Endothelial cell of umbilical vein (primary cell): ENCODE data around the gene PTPN12. TPM values are rescaled to one million over a fixed set of nuclear protein-coding genes. Genes with fewer than 3 reads are reported as not detected.
A peak's percentile ranks its signal among the peaks of the same experiment; 100 is the strongest.
"Not testable (repeated sequence)": the region's sequence is repeated elsewhere in the genome, so short reads cannot be mapped to it uniquely, and the experiment has no call there.

Experiments
- BruUV-seq: library from RNA; stranded (reverse); fragments of 400-500 nt; replicated peaks from 2 replicates; lab custom pipeline; 2021; lab: Mats Ljungman, UMichigan
- CTCF ChIA-PET: fragments of 300-600, 350-600 bp; sonication (Branson Sonifier 250); formaldehyde crosslinking; loops from one replicate; lab custom pipeline; 2021; ENCODE audit warnings: antibody characterized with exemption, inconsistent platforms; lab: Charles Lee
- POLR2A ChIA-PET: fragments of 300-600, 350-600 bp; sonication (Branson Sonifier 250); formaldehyde crosslinking; loops from one replicate; lab custom pipeline; 2021; ENCODE audit warnings: antibody characterized with exemption, inconsistent platforms; lab: Charles Lee
- DNase-seq: peaks from one replicate; pipeline ENCODE4 v3.0.0-alpha.2; 2011; ENCODE audit warnings: low read depth, low spot score
- FAIRE-seq: peaks from 2 replicates; lab custom pipeline; 2011; peaks lifted over from hg19 to GRCh38; lab: Jason Lieb, UNC
- H2AFZ ChIP-seq: 2 replicates; pipeline ENCODE4 v1.6.0; 2012; ENCODE audit warnings: low read depth, low read length, control low read depth, inconsistent platforms
- H3K27ac ChIP-seq: 2 replicates; pipeline ENCODE4 v1.5.1; 2011; ENCODE audit warnings: low read depth, mild to moderate bottlenecking, control low read depth, low read length, moderate library complexity; ENCODE audit not compliant: insufficient read depth
- H3K27me3 ChIP-seq, 2 experiments: 2 replicates each; pipeline versions ENCODE4 v1.6.0 to v1.6.1; 2011; ENCODE audit warnings: low read length in 2 of 2, mixed read lengths in 1 of 2; ENCODE audit not compliant: control insufficient read depth in 2 of 2, insufficient read depth in 2 of 2
- H3K36me3 ChIP-seq, 2 experiments: 2 replicates in 1 of 2; 3 replicates in 1 of 2; pipeline ENCODE4 v1.5.1; 2011; ENCODE audit warnings: low read length in 2 of 2, mild to moderate bottlenecking in 1 of 2, moderate library complexity in 1 of 2; ENCODE audit not compliant: control insufficient read depth in 2 of 2, insufficient read depth in 2 of 2; ENCODE audit errors: extremely low read depth in 1 of 2
- H3K4me1 ChIP-seq: 3 replicates; pipeline ENCODE4 v1.5.1; 2011; ENCODE audit warnings: mild to moderate bottlenecking, low read length; ENCODE audit not compliant: control insufficient read depth, insufficient read depth; ENCODE audit errors: extremely low read depth
- H3K4me2 ChIP-seq: 2 replicates; pipeline ENCODE4 v1.6.1; 2011; ENCODE audit warnings: low read length, control low read depth, mixed read lengths; ENCODE audit not compliant: insufficient read depth
- H3K4me3 ChIP-seq, 3 experiments: fragments of 200-600 bp in 1 of 3; sonication (generic), shearing (Covaris generic) in 1 of 3; replicated peaks in 1 of 3; 2 replicates each; pipeline ENCODE4 v1.5.1; 2011 to 2016; ENCODE audit warnings: control low read depth in 3 of 3, low read length in 3 of 3, mild to moderate bottlenecking in 2 of 3, inconsistent platforms in 1 of 3, low read depth in 1 of 3, moderate library complexity in 1 of 3; ENCODE audit not compliant: insufficient read depth in 1 of 3
- H3K79me2 ChIP-seq: 2 replicates; pipeline ENCODE4 v1.6.0; 2012; ENCODE audit warnings: low read length, inconsistent platforms; ENCODE audit not compliant: control insufficient read depth, insufficient read depth
- H3K9ac ChIP-seq: replicated peaks from 2 replicates; pipeline ENCODE3; 2011; ENCODE audit warnings: low read length, control low read depth; ENCODE audit not compliant: insufficient read depth; ENCODE audit errors: extremely low read depth
- H3K9me1 ChIP-seq: replicated peaks from 3 replicates; pipeline ENCODE4 v1.6.0; 2011; ENCODE audit warnings: mild to moderate bottlenecking, low read length; ENCODE audit not compliant: control insufficient read depth, insufficient read depth; ENCODE audit errors: extremely low read depth
- H3K9me3 ChIP-seq: replicated peaks from 2 replicates; pipeline ENCODE4 v1.5.1; 2012; ENCODE audit warnings: low read length, inconsistent platforms; ENCODE audit not compliant: control insufficient read depth, insufficient read depth
- H4K20me1 ChIP-seq: replicated peaks from 2 replicates; pipeline ENCODE3; 2011; ENCODE audit warnings: mild to moderate bottlenecking, low read length; ENCODE audit not compliant: control insufficient read depth, insufficient read depth; ENCODE audit errors: extremely low read depth
- GATA2 ChIP-seq: IDR thresholded peaks from 2 replicates; pipeline ENCODE4 v1.7.0; 2011; ENCODE audit warnings: low read depth, mild to moderate bottlenecking, moderate library complexity, mixed read lengths, low read length; ENCODE audit not compliant: insufficient read length, insufficient read depth
- MYC ChIP-seq: IDR thresholded peaks from one replicate; pipeline ENCODE4 v1.6.1; 2011; ENCODE audit warnings: mild to moderate bottlenecking, low read depth, low read length
- POLR2A ChIP-seq: IDR thresholded peaks from 2 replicates; pipeline ENCODE4 v1.6.1; 2012; ENCODE audit warnings: low read depth, mild to moderate bottlenecking, control low read depth, low read length
- POLR2AphosphoS5 ChIP-seq: IDR thresholded peaks from 2 replicates; pipeline ENCODE4 v1.6.1; 2012; ENCODE audit warnings: low read depth, mild to moderate bottlenecking, control low read depth, low read length, moderate library complexity; ENCODE audit not compliant: insufficient read depth
- dilution Hi-C: fragments of 300-500 bp; cut with MboI; formaldehyde crosslinking; loops from one replicate; pipeline ENCODE4 v1.15.0; 2019; ENCODE audit warnings: low sequenced_read_pairs; ENCODE audit not compliant: extremely low pct_ligation_motif_present
- intact Hi-C: fragments of 100-400 bp; cut with micrococcal nuclease; formaldehyde crosslinking; loops from one replicate; pipeline ENCODE4 v1.10.0; 2022
- polyA plus RNA-seq, 4 experiments: library from polyadenylated mRNA; depleted of rRNA in 3 of 4; stranded (reverse) in 3 of 4; unstranded in 1 of 4; fragments of >200 nt; gene quantifications; 2 replicates each; pipeline versions ENCODE4 v1.2.1 to v1.2.3, GENCODE V29; 2011 to 2012; ENCODE audit warnings: missing spikeins in 1 of 4
- total RNA-seq: library from RNA; stranded (reverse); gene quantifications from 2 replicates; pipeline ENCODE4 v1.2.3, GENCODE V29; 2021

Gene PTPN12
- total and polyA plus RNA-seq, 2 donors (not counting 3 experiments of a cell fraction or from before 2014, with no cell fraction given) = 30.6 to 137 TPM

GRCh38 chr7:77540402-77540822, 3.3 kb downstream of the PTPN12 start:
- ChIA-PET POLR2A (interaction anchor here (0.7 kb wide), 1 partner anchor 16 kb away, joined by 3 read pairs; no protein-coding TSS in a partner anchor), CTCF (interaction anchor here (0.7 to 2.9 kb wide), 4 partner anchors 8 to 127 kb away, joined by 3 to 17 read pairs (median 4); no protein-coding TSS in a partner anchor)
- TF ChIP-seq GATA2 (no peak), POLR2A (no peak), MYC (no peak), POLR2AphosphoS5 (no peak)
- Histone ChIP-seq H3K36me3 (peaks cover 0 to 2% of the 10 kb centered on the region in 2 experiments), H3K27me3 (no peaks in the 10 kb centered on the region), H3K9me1 (no peaks in the 10 kb centered on the region), H3K27ac (peak overlapping the region; percentile 99), H2AFZ (no peak overlapping the region), H3K9me3 (no peaks in the 10 kb centered on the region), H3K4me3 (peak overlapping the region in 1 of 3 experiments; percentile 95), H3K9ac (no peak overlapping the region), H3K79me2 (peaks cover 76% of the 10 kb centered on the region), H3K4me1 (peaks cover 35% of the 10 kb centered on the region), H3K4me2 (peak overlapping the region; percentile 99), H4K20me1 (peaks cover 17% of the 10 kb centered on the region)
- BruUV-seq = no TSS peak
- intact Hi-C loops (loop anchor here (1.0 kb wide), 1 partner anchor 8 kb away; no protein-coding TSS in a partner anchor), dilution Hi-C loops (no loop called here)
- DNase-seq = peak; percentile 29
- no peak for FAIRE-seq

GRCh38 chr7:77540993-77541392, 3.9 kb downstream of the PTPN12 start:
- Histone ChIP-seq H4K20me1 (peaks cover 20% of the 10 kb centered on the region), H3K79me2 (peaks cover 82% of the 10 kb centered on the region), H3K4me2 (peak overlapping the region; percentile 99), H3K4me1 (peaks cover 35% of the 10 kb centered on the region), H3K4me3 (peak overlapping the region in 1 of 3 experiments; percentile 95)
- H3K9me3 ChIP-seq, FAIRE-seq, dilution Hi-C loops, DNase-seq, POLR2A ChIA-PET, H3K9me1 ChIP-seq, H3K9ac ChIP-seq, H2AFZ ChIP-seq, H3K27me3 ChIP-seq, H3K27ac ChIP-seq, BruUV-seq, H3K36me3 ChIP-seq: not testable (repeated sequence)
- intact Hi-C loops = loop anchor here (1.0 kb wide), 1 partner anchor 7 kb away; no protein-coding TSS in a partner anchor
- CTCF ChIA-PET = interaction anchor here (0.7 to 2.9 kb wide), 4 partner anchors 8 to 128 kb away, joined by 3 to 17 read pairs (median 4); no protein-coding TSS in a partner anchor
